ENCODE measurements around the gene SLC7A8. TPM values are rescaled to one million over a fixed set of nuclear protein-coding genes. Genes with fewer than 3 reads are reported as not detected.

The SLC7A8 gene
- total RNA-seq, 1 experiment from 2014 or later = 77.9 TPM

GRCh38 chr14:23115039-23115731 lies 68.3 kb downstream of the SLC7A8 start:
- Histone ChIP-seq H3K4me2 (ENCODE audit: insufficient read depth, insufficient read length, low read length) (no peak overlapping the region), H2BK15ac (ENCODE audit: low read depth, low read length) (no peak overlapping the region), H3K14ac (ENCODE audit: insufficient read depth, low read length) (no peak overlapping the region), H3K27ac (ENCODE audit: insufficient read length, low read depth, low read length) (no peak overlapping the region), H2BK120ac (ENCODE audit: low read depth, low read length, poor library complexity, severe bottlenecking) (no peak overlapping the region), H2BK20ac (ENCODE audit: low read depth, low read length, poor library complexity, severe bottlenecking) (no peak overlapping the region), H3K9me3 (ENCODE audit: control insufficient read depth, low read depth, low read length) (no peaks in the 10 kb centered on the region), H3K56ac (ENCODE audit: insufficient read length, low read depth, low read length) (no peak overlapping the region), H2AK5ac (ENCODE audit: insufficient read length, low read length) (no peak overlapping the region), H4K8ac (replicated peaks; ENCODE audit: insufficient read length, low read depth, low read length) (no peak overlapping the region), H3K9ac (ENCODE audit: extremely low read depth, insufficient read length, low read length) (no peak overlapping the region), H4K20me1 (ENCODE audit: control insufficient read depth, insufficient read depth, insufficient read length) (no peaks in the 10 kb centered on the region), H4K5ac (ENCODE audit: insufficient read length, low read depth, low read length) (no peak overlapping the region), H3K27me3 (ENCODE audit: insufficient read depth, low read length) (no peaks in the 10 kb centered on the region), H2AFZ (ENCODE audit: low read length) (no peak overlapping the region), H2BK12ac (ENCODE audit: insufficient read length, low read depth, low read length) (no peak overlapping the region), H4K91ac (ENCODE audit: insufficient read length, low read depth, low read length) (no peak overlapping the region), H2BK5ac (ENCODE audit: insufficient read length, low read length) (no peak overlapping the region), H3T11ph (ENCODE audit: low read length) (no peak overlapping the region), H3K4ac (ENCODE audit: low read depth, low read length) (no peak overlapping the region), H3K23ac (ENCODE audit: insufficient read length, low read depth, low read length) (no peak overlapping the region), H3K18ac (ENCODE audit: insufficient read length, low read depth, low read length) (no peak overlapping the region), H3K4me1 (ENCODE audit: insufficient read depth, low read length) (peaks cover 2% of the 10 kb centered on the region; the same call in 1 of the 2 replicates), H3K79me1 (ENCODE audit: insufficient read depth, low read depth, low read length, poor library complexity, severe bottlenecking) (no peaks in the 10 kb centered on the region), H3K23me2 (ENCODE audit: insufficient read length, low read depth, low read length, poor library complexity, severe bottlenecking) (no peaks in the 10 kb centered on the region), H3K79me2 (ENCODE audit: insufficient read depth, low read length) (no peaks in the 10 kb centered on the region)
- no CpG with 5 or more reads among the region's 10 CpGs for WGBS (ENCODE audit: extremely low coverage, insufficient read length, low lambda C conversion rate)
- H3K4me3 Mint-ChIP-seq = no peak overlapping the region
- H3K9me3 Mint-ChIP-seq = no peaks in the 10 kb centered on the region
- H3K27ac Mint-ChIP-seq = no peak overlapping the region
- no peaks in the 10 kb centered on the region; a peak in 1 of 7 replicates for H3K36me3 Mint-ChIP-seq (ENCODE audit: insufficient read depth in 1 of 3, low read depth in 3 of 3)
- no peak for DNase-seq
- no peak for TF ChIP-seq CTCF (conservative IDR thresholded peaks at IDR 0.05)
- H3K27me3 Mint-ChIP-seq (ENCODE audit: low read depth) = peaks cover 28% of the 10 kb centered on the region
- H3K4me1 Mint-ChIP-seq = peaks cover 31 to 36% of the 10 kb centered on the region in 2 experiments

Data from H9 (cell line).